IPS-18a (cell line): ENCODE results near the gene FBXO30.

Source experiments
- H3K27ac ChIP-seq: one replicate; pipeline ENCODE4 v1.5.1; 2013; ENCODE audit warnings: low read length
- H3K27me3 ChIP-seq: one replicate; pipeline ENCODE4 v1.6.1; 2013; ENCODE audit warnings: mild to moderate bottlenecking, low read length; ENCODE audit not compliant: control insufficient read depth, insufficient read depth
- H3K36me3 ChIP-seq: one replicate; pipeline ENCODE4 v1.6.1; 2013; ENCODE audit warnings: low read depth, low read length; ENCODE audit not compliant: control insufficient read depth
- H3K4me1 ChIP-seq: one replicate; pipeline ENCODE4 v1.6.1; 2013; ENCODE audit warnings: low read depth, low read length; ENCODE audit not compliant: control insufficient read depth
- H3K4me3 ChIP-seq: one replicate; pipeline ENCODE4 v1.5.1; 2013; ENCODE audit warnings: low read length
- H3K9ac ChIP-seq: one replicate; pipeline ENCODE4 v1.6.1; 2013; ENCODE audit warnings: mild to moderate bottlenecking, low read length, moderate library complexity
- H3K9me3 ChIP-seq: one replicate; pipeline ENCODE4 v1.6.1; 2013; ENCODE audit warnings: low read depth, low read length; ENCODE audit not compliant: control insufficient read depth

FBXO30 gene

GRCh38 chr6:145749632-145750031 lies 65.0 kb downstream of the FBXO30 start:
- Histone ChIP-seq H3K27ac (no peak overlapping the region), H3K4me3 (no peak overlapping the region), H3K9ac (no peak overlapping the region)

DNA sequence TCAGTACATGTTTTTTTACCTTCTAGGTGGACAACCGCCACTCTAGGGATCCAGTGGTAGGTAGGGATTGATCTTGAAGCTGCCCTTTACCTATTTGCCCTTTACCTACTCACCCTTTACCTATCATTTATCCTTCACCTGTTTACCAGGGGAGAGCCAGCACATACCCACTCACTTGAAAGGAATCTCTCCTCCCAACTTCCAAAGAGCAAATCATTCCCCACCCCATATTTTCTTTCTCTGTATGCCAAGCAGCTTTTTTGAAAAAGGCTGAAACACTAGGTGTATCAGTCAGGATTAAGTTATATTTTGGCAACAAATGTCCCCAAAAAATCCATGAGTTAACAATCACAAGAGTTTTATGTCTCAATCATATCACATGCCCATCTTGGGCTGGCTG lies 68.7 kb downstream of the FBXO30 start:
- Histone ChIP-seq H3K4me3 (no peak overlapping the region), H3K27me3 (no peaks in the 10 kb centered on the region)

More at GRCh38 chr6:145749632-145750031, 65.0 kb downstream of the FBXO30 start:
- H3K4me1 ChIP-seq = no peaks in the 10 kb centered on the region
- H3K9me3 ChIP-seq = no peaks in the 10 kb centered on the region
- H3K27me3 ChIP-seq = no peaks in the 10 kb centered on the region
- no peaks in the 10 kb centered on the region for H3K36me3 ChIP-seq

GRCh38 chr6:145744619-145745018 lies 70.0 kb downstream of the FBXO30 start:
- no peak overlapping the region for H3K27ac ChIP-seq

More for the DNA sequence above, 68.7 kb downstream of the FBXO30 start:
- Histone ChIP-seq H3K4me1 (no peaks in the 10 kb centered on the region), H3K9me3 (no peaks in the 10 kb centered on the region), H3K36me3 (no peaks in the 10 kb centered on the region), H3K27ac (no peak overlapping the region), H3K9ac (no peak overlapping the region)

More at GRCh38 chr6:145744619-145745018, 70.0 kb downstream of the FBXO30 start:
- H3K4me1 ChIP-seq = no peaks in the 10 kb centered on the region
- H3K27me3 ChIP-seq = no peaks in the 10 kb centered on the region
- no peaks in the 10 kb centered on the region for H3K9me3 ChIP-seq
- H3K4me3 ChIP-seq = no peak overlapping the region
- H3K36me3 ChIP-seq = no peaks in the 10 kb centered on the region
- H3K9ac ChIP-seq = no peak overlapping the region
